ENCODE measurements around the gene NFYB. TPM values are rescaled to one million over a fixed set of nuclear protein-coding genes. Genes with fewer than 3 reads are reported as not detected.

Gene NFYB
- total RNA-seq, 4 donors from 2014 or later = 16.5 to 35.1 (median 21.4) TPM

DNA sequence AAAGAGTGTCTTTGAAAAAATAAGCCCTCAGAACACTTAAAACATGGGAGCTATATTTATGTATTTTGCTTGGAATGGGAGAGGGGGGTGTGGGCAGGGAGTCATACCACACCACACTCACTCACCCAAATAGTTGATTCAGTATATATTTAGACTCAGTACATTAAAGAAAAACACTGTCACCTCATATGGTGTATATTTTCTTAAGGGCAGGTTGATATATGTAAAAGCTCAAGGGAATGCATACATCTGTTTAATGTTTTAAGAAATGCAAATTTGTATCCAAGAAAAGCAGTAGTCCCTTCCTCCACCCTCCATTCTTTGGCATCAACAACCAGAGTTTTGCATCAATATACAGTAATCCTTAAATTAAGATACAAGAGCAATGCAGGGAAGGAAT is 1.4 kb downstream of the NFYB start:
- in situ Hi-C loops (cut with MboI; ENCODE audit: low sequenced_read_pairs in 4 of 4) (no loop called here), intact Hi-C loops (cut with DNase I; ENCODE audit: low total_unique reads) (no loop called here)
- Histone ChIP-seq H3K36me3 (peaks cover 0 to 15% of the 10 kb centered on the region in 2 donors), H3K4me3 (peak overlapping the region; percentile 63 to 78 (median 65)), H3K27me3 (no peaks in the 10 kb centered on the region), H3K4me1 (peaks cover 38 to 45% of the 10 kb centered on the region in 2 donors), H3K27ac (peak overlapping the region; percentile 80 to 87 (median 84)), H3K9me3 (no peaks in the 10 kb centered on the region)
- ATAC-seq = no peak
- no peak for TF ChIP-seq CTCF (IDR thresholded peaks at IDR 0.05 in 4 of 5, conservative IDR thresholded peaks at IDR 0.05 in 1 of 5)
- no peak for TF ChIP-seq POLR2A (IDR thresholded peaks at IDR 0.05)
- DNase-seq = no peak

- no peak overlapping the region for H3K27ac ChIP-seq
- ATAC-seq (no peak), DNase-seq (no peak)
- in situ Hi-C loops (cut with MboI; ENCODE audit: low sequenced_read_pairs in 4 of 4) (no loop called here), intact Hi-C loops (cut with DNase I; ENCODE audit: low total_unique reads) (no loop called here)
- peaks cover 0 to 15% of the 10 kb centered on the region in 2 donors for H3K36me3 ChIP-seq
- TF ChIP-seq CTCF (IDR thresholded peaks at IDR 0.05 in 4 of 5, conservative IDR thresholded peaks at IDR 0.05 in 1 of 5) (no peak), POLR2A (IDR thresholded peaks at IDR 0.05) (no peak)
- H3K4me3 ChIP-seq = no peak overlapping the region
- H3K9me3 ChIP-seq = no peaks in the 10 kb centered on the region
- H3K4me1 ChIP-seq = peaks cover 48 to 51% of the 10 kb centered on the region in 2 donors
- H3K27me3 ChIP-seq = no peaks in the 10 kb centered on the region
These were observed 3.1 kb downstream of the NFYB start for GRCh38 chr12:104134882-104135281.

- in situ Hi-C loops (cut with MboI; ENCODE audit: low sequenced_read_pairs in 4 of 4) = no loop called here
- no peak for DNase-seq
- intact Hi-C loops (cut with DNase I; ENCODE audit: low total_unique reads) = no loop called here
- no peak for ATAC-seq
- Histone ChIP-seq H3K27ac (no peak overlapping the region), H3K4me1 (peaks cover 47 to 48% of the 10 kb centered on the region in 2 donors), H3K9me3 (no peaks in the 10 kb centered on the region), H3K36me3 (peaks cover 0 to 15% of the 10 kb centered on the region in 2 donors), H3K27me3 (no peaks in the 10 kb centered on the region), H3K4me3 (no peak overlapping the region)
- no peak for TF ChIP-seq POLR2A (IDR thresholded peaks at IDR 0.05)
- no peak for TF ChIP-seq CTCF (IDR thresholded peaks at IDR 0.05 in 4 of 5, conservative IDR thresholded peaks at IDR 0.05 in 1 of 5)
These were observed 4.1 kb downstream of the NFYB start for GRCh38 chr12:104133866-104134265.

DNA sequence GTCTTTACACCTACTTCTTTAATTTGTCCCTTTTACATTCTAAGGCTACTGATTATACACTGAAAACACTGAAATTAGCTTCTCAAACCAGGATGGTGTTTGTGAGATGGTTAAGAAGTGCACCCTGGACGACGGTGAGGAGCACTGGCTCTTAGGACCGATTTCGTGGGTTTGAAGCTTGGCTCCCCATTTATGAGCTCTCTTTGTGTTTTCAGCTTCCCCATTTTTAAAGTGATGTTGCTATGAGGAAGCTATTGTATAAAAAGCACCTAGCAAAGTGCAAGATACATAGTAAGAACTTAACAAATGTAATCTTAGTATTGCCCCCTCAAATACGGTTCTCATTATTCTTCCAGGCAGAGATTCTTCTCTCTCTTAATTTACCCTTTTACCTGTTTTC is 4.7 kb downstream of the NFYB start:
- in situ Hi-C loops (cut with MboI; ENCODE audit: low sequenced_read_pairs in 4 of 4) (no loop called here), intact Hi-C loops (cut with DNase I; ENCODE audit: low total_unique reads) (no loop called here)
- Histone ChIP-seq H3K27ac (no peak overlapping the region), H3K9me3 (no peaks in the 10 kb centered on the region), H3K4me3 (no peak overlapping the region), H3K4me1 (peaks cover 42 to 43% of the 10 kb centered on the region in 2 donors), H3K36me3 (peaks cover under 1 to 15% of the 10 kb centered on the region in 2 donors), H3K27me3 (no peaks in the 10 kb centered on the region)
- TF ChIP-seq CTCF (IDR thresholded peaks at IDR 0.05 in 4 of 5, conservative IDR thresholded peaks at IDR 0.05 in 1 of 5) (no peak), POLR2A (IDR thresholded peaks at IDR 0.05) (no peak)
- DNase-seq (no peak), ATAC-seq (no peak)

DNA sequence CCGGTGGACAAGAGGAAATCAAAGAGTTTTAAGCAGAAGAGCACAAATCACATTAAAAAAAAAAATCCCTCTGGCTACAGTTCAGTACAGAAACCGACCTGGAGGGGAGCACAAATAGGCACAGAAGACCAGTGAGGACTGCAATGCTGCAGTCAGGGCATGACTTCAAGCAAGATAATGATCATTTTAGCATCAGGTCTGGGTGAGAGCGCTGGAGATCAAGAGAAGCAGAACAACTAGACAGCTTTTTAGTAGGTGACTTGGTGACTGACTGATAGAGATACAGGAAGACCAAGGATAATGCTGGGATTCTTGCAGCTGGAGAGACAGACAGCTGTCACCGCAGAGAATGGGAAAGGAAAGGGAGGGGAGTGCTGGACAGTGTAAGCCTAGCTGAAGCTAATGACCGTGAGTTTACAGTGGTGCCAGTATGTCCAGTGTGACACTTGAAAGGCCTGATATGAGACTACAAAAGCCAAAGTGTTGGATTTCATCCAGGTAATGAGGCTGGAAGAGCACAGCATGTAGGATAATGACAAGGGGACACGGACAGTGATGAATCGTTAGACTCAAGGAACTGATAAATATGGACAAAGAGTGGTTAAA is 5.6 kb downstream of the NFYB start:
- no peaks in the 10 kb centered on the region for H3K9me3 ChIP-seq
- intact Hi-C loops (cut with DNase I; ENCODE audit: low total_unique reads) (no loop called here), in situ Hi-C loops (cut with MboI; ENCODE audit: low sequenced_read_pairs in 4 of 4) (no loop called here)
- TF ChIP-seq POLR2A (IDR thresholded peaks at IDR 0.05) = no peak
- no peak for TF ChIP-seq CTCF (IDR thresholded peaks at IDR 0.05 in 4 of 5, conservative IDR thresholded peaks at IDR 0.05 in 1 of 5)
- H3K36me3 ChIP-seq = peaks cover 7 to 15% of the 10 kb centered on the region in 2 donors
- no peaks in the 10 kb centered on the region for H3K27me3 ChIP-seq
- peaks cover 42 to 43% of the 10 kb centered on the region in 2 donors for H3K4me1 ChIP-seq
- ATAC-seq = peak in 1 of 2 donors; percentile 33
- H3K27ac ChIP-seq = peak overlapping the region in 3 of 4 donors; percentile 7 to 21 (median 11)
- no peak for DNase-seq
- H3K4me3 ChIP-seq = no peak overlapping the region

Measured in gastrocnemius medialis (tissue), 4 donors.